HK-2 (cell line): ENCODE measurements around the gene GOLGA6L4.
"Not testable (repeated sequence)": the region's sequence is repeated elsewhere in the genome, so short reads cannot be mapped to it uniquely, and the experiment has no call there.

Experiments
- DNase-seq: peaks from one replicate; pipeline ENCODE4 v3.0.0-alpha.2; 2018; ENCODE audit not compliant: unreplicated experiment

Gene GOLGA6L4, protein sequence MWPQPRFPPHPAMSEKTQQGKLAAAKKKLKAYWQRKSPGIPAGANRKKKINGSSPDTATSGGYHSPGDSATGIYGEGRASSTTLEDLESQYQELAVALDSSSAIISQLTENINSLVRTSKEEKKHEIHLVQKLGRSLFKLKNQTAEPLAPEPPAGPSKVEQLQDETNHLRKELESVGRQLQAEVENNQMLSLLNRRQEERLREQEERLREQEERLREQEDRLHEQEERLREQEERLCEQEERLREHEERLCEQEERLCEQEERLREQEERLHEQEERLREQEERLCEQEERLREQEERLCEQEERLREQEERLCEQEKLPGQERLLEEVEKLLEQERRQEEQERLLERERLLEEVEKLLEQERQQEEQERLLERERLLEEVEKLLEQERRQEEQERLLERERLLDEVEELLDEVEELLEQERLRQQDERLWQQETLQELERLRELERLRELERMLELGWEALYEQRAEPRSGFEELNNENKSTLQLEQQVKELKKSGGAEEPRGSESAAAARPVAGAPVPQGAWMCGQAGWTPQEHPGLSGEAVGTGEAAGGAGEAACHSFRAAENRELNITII

DNA sequence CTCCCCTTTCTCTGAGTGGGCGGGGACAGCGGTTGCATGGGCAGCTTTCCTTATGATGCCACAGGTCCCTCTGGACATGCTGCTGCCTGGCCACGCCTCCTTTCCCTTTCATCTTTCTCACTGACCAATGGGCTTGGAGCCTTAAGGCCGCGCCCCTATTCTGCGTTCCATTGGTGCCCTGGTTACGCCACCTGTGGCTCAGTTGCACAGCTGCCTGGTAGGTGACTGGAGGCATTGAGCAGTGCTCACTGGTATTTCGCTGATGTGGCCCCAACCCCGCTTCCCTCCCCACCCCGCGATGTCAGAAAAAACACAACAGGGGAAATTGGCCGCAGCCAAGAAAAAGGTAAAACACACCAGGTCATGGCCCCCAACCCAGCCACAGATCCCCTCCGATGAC lies at the start of gene GOLGA6L4:
TSS of gene GOLGA6L4 (plus strand) at position 201 of the 400 bp plus-strand sequence. CDS start at position 263, 62 bp downstream.
- DNase-seq, result not testable (repeated sequence)

DNA sequence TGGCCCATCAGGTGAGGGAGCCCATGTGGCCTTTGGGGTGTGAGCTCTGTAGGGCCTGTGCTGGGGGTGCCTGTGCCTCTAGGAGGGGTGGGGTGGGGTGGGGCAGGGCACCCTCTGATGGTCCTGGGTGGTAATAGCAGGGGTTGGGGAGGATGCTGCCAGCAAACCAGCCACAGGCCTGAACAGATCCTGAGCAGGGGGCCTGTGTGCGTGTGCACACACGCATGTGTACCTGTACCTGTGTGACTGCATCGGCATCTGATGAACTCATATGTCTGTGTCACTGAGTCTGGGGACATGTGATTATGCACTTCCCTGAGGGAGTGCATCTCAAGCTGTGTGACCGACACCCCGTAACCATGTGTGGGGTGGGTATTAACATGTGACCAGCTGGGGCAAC lies 42.6 kb upstream of the GOLGA6L4 start:
- not testable (repeated sequence) for DNase-seq

DNA sequence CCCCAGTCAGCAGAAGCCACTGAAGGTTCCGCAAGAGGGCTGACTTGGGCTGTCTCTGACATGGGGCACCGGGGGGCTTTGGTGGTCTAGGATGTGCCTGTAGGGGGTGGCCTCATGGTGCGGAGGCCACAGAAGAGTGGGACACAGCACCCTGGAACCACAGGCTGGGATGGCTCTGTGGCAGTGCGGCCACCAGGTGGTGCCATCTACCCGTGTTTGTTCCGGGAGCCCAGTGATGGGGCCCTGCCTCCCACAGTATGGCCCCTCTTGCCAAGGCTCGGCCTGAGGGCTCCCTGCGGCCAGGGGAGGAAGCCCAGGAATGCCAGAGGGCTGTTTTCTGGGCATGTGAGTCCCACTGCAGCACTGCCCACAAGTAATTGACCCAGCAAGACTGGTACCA lies 40.0 kb upstream of the GOLGA6L4 start:
- not testable (repeated sequence) for DNase-seq

DNA sequence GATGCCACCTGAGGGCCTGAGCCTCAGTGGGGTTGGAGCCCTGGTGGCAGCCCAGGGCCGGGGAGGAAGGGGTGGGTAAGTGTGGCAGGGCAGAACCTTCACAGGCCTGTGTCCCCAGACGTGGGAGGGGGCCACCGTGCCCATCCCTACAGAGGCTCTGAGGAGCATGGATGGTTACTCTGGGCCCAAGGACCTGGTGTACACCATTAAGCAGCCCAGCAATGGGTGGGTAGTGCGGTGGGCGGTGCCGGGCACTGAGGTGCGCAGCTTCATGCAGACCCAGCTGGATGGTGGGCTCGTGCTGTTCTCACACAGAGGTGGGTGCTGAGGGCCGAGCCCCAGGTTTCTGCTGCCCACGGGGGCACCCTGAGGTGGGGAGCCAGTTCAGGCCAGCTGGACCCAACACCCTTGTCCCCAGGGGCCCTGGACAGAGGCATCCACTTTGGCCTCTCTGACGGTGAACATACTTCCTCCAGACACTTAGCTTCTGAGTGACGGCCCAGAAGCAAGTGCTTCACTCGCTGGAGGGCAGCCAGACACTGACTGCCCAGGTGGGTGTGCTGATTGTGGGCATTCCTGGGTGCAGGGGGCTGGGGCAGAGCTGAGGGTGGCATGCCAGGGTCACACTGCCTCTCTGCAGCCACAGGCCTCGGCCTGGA lies 38.9 kb upstream of the GOLGA6L4 start:
- DNase-seq, result not testable (repeated sequence)

DNA sequence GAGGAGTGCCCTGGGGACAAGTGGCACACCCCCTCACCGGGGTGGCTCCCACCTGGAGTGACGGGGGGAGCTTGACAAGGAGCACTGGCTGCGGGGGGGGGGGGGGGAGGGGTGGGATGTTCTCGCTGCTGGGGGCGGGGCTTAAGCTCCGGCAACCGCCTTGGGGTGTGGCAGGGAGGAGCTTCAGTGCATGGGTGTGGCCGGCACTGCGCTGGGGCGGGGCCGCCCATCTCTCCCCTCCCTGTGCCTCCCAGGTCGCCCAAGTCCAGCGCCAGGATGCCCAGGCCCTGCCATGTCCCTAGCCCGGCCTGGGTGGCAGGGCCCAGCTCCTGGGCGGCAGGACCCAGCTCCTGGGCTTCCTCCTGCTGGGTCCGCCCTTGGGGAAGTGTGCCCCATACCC lies 35.7 kb upstream of the GOLGA6L4 start:
- DNase-seq, result not testable (repeated sequence)

DNA sequence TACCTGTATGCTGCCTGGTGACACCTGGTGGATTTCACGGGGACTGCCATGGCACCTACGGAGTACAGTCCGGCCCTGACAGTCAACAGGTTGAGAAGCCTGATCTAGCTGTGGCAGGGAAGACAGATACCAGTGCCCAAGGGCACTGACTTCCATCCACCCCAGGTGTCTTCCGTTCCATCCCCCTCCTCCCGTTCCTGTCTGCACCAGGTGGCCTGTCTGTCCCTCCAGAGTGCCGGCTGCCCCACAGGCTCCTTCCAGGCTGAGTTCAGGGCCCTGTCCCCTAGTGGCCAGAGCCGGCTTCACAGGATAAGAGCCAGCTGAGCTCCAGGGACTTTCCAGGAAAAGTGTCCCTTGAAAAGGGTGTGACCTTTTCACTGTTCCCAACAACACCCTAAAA lies 10.9 kb downstream of the GOLGA6L4 start:
- DNase-seq, result not testable (repeated sequence)
